GM19351 (cell line): ENCODE results near the gene OR6K2.
"Not testable (repeated sequence)": the region's sequence is repeated elsewhere in the genome, so short reads cannot be mapped to it uniquely, and the experiment has no call there.

Experiments used
- ATAC-seq: cut with Tn5 transposase; IDR thresholded peaks from one replicate; pipeline ENCODE4 v1.9.1; 2021; ENCODE audit warnings: mild to moderate bottlenecking, moderate library complexity; ENCODE audit not compliant: unreplicated experiment

The OR6K2 gene, protein sequence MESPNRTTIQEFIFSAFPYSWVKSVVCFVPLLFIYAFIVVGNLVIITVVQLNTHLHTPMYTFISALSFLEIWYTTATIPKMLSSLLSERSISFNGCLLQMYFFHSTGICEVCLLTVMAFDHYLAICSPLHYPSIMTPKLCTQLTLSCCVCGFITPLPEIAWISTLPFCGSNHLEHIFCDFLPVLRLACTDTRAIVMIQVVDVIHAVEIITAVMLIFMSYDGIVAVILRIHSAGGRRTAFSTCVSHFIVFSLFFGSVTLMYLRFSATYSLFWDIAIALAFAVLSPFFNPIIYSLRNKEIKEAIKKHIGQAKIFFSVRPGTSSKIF

DNA sequence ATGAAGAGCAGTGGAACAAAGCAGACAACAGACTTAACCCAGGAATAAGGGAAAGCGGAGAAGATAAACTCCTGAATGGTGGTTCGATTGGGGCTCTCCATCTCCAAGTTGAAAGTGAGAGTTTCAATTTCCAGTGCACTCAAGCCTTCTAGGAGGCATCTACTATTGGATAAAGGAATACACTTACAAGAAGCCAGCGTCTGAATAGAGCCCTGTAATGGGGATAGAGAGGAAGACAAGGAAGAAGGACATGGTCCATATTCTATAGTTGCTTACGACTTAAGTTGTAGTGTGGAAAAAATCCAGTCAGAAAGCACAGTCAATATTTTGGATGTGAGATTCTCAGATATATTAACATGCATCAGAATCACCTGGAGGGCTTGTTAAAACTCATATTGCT is at the start of gene OR6K2:
TSS of gene OR6K2 (minus strand) at position 101 of the 400 bp plus-strand sequence. CDS start at position 101, 0 bp downstream.
- no peak for ATAC-seq

DNA sequence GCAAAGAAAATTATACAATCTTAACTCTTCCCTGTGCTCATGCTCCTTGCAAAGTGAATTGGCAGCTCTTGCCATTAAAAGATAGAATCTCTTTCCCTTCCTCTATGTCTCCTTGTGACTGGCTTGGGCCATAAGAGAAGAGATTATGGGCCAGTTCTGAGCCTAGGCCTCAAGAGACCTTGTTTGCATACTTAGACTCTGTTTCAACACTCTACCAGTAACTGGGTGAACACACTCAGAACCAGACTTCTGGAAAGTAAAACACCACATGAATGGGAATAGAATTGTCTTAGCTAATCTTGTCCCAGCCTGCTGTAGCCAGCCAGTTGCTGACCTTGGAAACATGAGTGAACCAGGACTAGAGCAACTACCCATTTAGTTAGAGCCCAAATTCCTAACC is 35.4 kb upstream of the OR6K2 start:
- no peak for ATAC-seq

DNA sequence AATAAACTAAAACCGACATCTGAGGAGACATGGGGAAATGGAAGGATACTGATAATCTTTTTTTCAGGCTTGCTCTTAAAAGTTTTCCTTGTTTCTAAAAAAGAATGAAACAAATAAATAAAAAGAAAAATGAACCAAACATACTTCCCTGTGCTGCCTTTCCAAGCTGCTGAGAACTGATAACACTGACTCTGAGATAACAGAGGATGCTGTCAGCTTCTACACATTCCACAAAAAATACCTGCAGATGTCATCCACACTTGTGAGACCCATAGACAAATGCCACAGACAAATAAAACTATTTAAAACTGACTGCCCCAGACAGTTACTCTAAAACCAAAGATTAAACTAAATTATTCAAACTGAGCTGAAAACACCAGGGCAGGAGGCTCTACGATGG is 32.1 kb upstream of the OR6K2 start:
- ATAC-seq: no peak

DNA sequence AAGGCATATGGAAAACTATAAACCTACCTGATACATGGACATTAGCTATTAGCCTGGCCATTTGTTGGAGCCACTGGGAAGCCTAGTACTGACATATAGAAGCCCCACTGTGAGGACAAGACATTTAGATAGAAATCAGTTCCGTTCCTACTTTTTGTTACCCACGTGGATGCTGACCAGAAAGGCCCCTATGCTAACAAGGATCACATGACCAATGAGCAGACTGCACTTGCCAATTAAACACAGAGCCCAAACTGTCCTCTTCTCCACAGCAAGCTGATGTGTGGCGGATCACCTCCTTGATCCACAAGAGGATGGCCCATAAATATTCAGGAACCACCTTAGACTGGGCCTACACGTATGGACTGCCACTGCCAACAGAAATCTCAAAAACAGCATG is 31.3 kb upstream of the OR6K2 start:
- no peak for ATAC-seq

DNA sequence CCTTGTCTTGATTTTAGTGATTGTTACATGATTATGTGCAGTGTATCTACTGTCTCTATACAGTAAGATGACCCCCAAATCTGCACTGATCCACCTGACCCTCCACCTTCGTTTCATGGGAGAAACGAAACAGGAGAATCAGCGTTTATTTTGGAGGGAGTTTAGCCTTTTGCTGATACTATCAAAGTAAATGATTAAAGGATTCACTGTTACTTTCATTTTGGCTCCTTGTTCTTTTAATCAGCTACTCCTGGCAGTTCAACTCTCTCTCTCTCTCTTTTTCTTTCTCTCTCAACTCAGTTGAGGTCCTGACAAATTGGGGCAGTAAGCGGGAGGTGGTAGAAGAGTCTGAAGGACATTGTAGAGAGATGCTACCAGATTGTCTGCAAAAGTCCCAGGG is 30.0 kb upstream of the OR6K2 start:
- ATAC-seq: no peak

DNA sequence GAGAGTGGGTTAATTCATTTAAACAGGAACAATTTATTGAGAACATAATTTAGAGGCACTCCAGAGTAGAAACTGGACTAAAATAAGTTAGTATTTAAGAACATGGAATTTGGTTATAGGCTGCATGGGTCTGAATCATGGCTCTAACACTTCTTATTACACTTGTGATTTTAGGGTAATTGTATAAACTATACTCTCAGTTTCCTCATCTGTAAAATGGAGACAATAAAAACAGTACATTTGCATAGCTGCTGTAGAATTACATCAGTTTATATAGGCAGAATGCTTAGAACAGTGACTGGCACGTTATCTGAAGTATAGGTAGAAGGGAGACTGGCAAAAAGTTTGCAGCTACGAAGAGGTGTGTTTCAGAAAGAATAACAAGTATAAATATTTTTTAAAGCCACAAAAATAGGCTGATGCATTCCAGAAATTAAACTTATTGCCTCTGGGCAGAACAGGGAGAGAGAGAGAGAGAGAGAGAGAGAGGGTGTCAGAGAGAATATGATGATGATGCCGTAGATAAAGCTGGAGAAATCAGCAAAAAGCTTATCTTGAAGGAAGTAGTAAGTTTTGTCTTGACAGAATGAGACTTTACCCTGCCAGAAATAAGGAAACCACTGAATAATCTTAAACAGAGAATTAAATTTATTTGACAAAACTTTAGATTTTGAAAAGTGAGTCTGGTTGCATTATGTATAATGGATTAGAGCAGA is 28.2 kb upstream of the OR6K2 start:
- no peak for ATAC-seq

DNA sequence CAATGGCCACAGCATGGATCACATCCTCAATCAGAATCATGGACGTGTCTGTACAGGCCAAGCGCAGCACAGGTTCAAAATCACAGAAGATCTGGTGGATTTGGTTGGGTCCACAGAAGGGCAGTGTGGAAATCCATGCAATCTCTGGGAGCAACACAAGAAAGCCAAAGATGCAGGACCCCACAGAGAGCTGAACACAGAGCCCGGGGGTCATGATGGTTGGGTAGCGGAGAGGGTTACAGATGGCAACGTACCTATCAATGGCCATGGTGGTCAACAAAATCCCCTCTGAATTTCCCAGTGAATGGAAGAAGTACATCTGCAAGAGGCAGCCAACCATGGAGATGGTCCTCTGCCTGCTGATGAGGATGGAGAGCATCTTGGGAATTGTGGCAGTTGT is 24.0 kb upstream of the OR6K2 start:
- ATAC-seq: no peak

DNA sequence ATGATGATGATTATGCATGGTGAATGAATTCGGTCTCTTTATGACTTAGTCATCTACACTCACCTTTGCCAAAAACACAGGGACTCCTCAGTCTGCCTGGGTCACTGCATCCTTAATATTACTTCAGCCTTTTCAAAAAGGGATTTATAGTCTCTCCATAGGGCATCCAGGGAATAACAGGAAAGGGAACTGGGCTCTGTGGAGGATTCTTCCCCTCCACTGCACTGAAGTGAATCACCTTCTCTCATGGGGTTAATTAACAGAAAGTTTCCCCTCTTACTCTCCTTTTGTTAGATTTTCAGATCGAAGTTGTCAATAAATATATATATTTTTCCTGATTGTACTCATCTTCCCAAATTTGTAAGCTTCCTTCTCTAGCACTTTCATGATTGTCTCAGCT is 20.2 kb upstream of the OR6K2 start, which contains the start of gene OR6K3:
TSS of gene OR6K3 (minus strand) at position 101 of the 400 bp plus-strand sequence. CDS start 2,605 bp downstream, outside the sequence.
- ATAC-seq: no peak

DNA sequence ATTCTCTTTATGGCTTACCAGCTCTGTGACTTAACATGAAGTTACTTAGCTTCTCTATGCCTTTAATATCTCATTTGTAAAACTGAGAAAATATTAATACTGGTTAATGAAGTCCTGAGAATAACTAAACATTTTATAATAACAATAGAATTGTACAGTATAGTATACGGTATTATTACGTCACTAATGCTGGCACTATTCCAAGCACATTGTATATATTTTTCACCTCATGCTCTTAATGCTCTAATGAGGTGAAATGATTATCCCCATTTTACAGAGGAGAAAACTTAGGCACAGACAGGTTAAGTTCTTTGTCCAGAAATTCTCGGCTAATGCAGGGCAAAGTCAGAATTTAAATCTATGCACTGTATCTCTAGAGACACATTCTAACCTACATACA is 19.2 kb upstream of the OR6K2 start:
- ATAC-seq: no peak

DNA sequence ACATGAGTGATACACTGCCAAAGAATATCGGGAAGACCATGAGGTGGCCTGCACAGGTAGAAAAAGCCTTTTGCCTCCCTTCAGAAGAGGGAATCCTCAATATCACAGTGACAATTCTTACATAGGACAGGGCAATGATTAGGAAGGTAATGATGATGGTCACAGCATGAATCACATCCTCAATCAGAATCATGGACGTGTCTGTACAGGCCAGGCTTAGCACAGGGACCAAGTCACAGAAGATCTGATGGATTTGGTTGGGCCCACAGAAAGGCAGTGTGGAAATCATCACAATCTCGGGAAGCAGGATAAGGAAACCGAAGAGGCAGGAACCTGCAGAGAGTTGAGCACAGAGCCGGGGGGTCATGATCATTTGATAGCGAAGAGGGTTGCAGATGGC is 16.9 kb upstream of the OR6K2 start:
- no peak for ATAC-seq

DNA sequence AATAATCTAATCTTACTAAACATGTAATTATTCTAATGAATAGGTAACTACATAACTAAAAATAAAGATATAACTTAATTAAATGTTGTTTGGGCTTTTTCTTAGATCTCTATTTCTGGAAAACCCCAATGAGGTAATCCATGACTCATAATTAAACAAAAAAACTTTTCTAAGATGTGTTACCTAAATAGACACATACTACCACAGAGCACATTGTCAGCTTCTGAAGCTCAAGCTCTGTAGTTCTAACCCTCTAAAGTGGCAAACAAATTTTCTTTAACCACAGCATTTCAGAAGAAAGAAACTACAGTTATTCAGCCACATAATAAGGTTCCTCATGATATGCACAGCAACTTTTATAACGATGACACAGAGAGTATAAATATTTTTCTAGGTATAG is 15.9 kb upstream of the OR6K2 start:
- no peak for ATAC-seq

DNA sequence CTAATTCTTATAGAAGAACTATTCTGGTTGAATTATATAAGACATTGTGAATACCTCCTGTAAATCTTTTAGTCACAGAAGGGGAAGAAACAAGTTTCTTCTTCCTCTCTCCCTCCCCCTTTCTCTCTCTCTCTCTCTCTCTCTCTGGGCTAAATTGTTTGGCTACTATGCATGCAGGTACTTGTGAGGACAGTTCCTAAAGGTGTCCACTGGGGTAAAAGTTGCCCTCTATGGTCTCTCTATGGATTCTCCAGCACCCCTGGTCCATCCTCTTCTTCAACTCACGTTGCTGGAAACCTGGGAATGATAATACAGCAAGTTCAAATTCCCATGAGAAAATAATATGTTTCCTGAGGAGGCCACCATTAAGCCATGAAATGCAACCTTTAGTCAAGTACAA is 14.3 kb upstream of the OR6K2 start:
- ATAC-seq: no peak

DNA sequence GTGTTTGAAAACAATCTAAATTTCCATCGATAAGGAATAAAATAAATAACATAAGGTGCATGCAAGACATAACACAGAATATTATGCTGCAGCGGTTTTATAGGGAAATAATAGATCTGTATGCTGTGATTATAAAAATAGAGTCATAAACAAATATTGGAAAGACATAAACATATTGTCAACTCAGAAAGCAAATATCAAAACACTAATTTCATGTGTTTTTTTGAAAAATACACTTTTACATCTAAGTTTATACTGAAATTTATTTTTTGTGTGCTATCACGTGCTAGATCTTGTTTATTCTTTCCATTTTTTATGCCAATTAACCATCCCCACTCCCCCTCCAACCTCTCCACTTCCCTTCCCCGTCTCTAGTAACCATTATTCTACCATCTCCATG is 10.6 kb upstream of the OR6K2 start:
- no peak for ATAC-seq

DNA sequence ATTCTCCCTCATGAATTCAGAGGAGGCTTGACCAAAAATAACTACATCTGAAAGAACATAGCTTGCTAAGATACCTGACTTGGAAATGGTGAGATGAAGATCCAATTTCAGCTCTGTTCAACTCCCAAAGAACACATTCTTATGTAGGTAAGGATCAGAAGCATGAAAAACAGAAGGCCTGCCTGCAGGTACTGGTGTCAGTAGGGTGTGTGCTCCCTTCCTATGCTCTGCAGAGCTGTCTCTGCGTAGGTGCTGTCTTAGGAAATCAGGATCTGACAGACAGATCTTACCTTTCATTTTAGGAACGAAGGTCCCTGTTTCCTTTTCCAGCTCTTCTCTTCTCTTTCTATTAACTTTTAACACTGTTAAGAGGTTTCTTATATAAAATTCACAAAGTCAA is 5.6 kb upstream of the OR6K2 start:
- no peak for ATAC-seq

DNA sequence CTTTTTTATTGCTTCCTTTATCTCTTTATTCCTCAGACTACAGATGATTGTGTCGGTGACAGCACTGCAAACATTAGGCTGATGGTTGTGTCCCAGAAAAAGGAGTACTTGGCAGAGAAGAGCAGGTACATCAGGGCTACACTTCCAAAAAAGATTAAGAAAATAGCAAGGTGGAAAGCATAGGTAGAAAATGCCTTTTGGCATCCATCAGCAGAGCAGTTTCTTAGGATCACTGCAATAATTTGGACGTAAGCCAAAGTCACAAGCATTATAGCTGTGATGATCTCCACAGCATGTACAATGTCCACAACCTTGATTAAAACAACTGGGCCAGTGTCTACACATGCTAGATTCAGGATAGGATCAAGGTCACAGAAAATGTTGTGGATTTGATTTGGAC is 5.9 kb downstream of the OR6K2 start:
- ATAC-seq: no peak

DNA sequence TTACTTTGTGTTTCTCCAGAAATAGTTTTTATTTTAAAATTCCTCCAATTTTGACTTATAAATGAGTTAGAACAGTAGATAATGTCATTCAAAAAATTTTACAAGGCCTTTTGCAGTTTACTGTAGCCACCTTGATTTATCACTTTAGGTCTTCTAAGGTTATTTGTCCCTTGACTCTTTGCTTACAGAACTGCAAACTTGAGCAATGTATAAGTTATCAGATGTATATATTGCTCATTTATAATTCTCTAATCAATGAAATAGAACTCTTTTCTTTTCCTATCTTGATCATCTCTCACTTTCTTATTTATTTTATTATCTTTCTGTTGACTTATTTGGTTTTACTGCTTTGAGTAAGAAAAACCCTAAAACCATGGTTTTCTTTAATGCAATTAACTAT is 8.1 kb downstream of the OR6K2 start:
- no peak for ATAC-seq

DNA sequence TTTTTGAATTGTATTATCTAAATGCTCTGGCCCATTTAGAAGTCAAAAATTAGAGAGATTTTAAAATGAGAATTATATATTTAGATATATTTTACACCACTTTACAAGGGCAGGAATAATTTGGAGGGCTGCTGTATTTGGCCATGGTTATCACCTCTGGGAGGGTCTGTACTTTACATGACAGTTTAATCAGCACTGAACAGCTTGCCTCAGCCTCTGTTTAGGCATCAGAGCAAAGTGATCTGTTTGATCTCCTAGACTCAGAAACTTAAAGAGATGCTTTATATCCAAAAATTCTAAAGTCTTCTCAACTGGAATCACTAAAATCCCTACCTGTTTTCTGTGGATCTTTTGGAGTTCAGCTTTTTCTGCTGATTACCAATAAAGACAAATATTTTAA is 8.5 kb downstream of the OR6K2 start:
- no peak for ATAC-seq

DNA sequence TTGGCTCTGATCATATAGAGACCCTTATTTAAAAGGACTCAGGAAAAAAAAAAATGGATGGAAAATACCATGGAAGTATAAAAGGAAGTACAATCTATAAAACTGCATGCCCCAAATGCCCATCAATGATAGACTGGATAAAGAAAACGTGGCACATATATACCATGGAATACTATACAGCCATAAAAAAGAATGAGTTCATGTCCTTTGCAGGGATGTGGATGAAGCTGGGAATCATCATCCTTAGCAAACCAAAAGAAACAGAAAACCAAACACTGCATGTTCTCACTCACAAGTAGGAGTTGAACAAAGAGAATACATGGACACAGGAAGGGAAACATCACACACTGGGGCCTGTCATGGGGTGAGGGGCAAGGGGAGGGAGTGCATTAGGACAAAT is 9.3 kb downstream of the OR6K2 start:
- not testable (repeated sequence) for ATAC-seq

DNA sequence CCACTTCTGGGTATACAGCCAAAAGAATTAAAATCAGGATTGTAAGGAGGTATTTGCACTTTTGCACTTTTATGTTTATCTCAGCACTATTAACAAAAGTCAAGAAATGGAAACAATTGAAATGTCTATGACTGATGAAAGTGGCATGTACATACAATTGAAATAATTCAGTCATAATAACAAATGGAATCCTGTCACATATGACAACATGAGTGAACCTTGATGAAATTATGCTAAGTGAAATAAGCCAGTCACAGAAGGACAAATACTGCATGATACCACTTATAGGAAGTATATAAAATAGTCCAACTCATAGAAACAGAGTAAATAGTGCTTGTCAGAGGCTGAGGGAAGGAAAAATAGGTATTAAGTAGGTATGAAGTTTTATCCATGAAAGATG is 10.6 kb downstream of the OR6K2 start:
- no peak for ATAC-seq

DNA sequence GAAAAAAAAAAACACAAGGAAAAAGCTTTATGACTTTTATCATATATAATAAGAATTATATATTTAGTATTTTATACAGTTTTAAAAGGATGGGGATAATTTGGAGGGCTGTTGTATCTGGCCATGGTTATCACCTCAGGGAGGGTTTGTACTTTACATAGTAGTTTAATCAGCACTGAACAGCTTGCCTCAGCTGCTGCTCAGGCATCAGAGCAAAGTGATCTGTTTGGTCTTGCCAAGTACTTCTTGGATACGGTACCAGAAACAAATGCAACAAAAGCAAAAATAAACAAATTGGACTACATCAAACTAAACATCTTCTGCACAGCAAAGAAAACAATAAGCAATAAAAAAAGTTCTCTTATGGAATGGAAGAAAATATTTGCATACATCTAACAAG is 11.3 kb downstream of the OR6K2 start:
- no peak for ATAC-seq

DNA sequence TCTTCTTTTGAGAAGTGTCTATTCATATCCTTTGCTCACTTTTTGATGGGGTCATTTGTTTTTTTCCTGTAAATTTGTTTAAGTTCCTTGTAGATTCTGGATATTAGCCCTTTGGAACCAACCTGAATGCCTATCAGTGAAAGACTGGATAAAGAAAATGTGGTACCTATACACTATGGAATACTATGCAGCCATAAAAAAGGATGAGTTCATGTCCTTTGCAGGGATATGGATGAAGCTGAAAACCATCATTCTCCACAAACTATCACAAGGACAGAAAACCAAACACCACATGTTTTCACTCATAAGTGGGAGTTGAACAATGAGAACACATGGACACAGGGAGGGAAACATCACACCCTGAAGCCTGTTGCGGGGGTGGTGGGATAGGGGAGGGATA is 12.1 kb downstream of the OR6K2 start:
- ATAC-seq: not testable (repeated sequence)

DNA sequence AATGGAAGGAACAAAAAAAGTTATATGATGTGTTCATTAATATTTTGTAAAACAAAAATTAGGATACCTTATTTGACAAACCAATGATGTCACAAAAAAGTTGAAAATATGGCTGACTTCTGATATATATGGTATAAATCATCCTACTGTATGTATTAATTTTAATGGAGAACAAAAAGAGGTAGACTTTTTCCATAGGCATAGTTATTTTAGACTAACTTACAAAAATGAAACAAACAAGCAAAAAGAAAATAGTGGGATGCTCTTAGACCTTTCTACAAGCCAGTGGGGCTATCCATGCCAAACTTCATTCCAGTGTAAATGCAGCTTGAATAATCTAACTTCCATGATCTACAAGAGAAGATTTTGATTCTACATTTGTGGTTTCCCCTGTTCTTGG is 13.4 kb downstream of the OR6K2 start:
- no peak for ATAC-seq
